H9 (cell line): ENCODE results near the gene VSTM2L. TPM values are rescaled to one million over a fixed set of nuclear protein-coding genes. Genes with fewer than 3 reads are reported as not detected.

Source experiments
- DNase-seq: peaks from one replicate; pipeline ENCODE4 v3.0.0-alpha.2; 2017
- H2AFZ ChIP-seq: one replicate; pipeline ENCODE4 v1.6.1; 2013; ENCODE audit warnings: mild to moderate bottlenecking, low read length, control low read depth, moderate library complexity
- H2AK5ac ChIP-seq: 2 replicates; pipeline ENCODE4 v1.6.1; 2013; ENCODE audit warnings: low read length, control low read depth, mixed read lengths; ENCODE audit not compliant: insufficient read length
- H2BK120ac ChIP-seq: one replicate; pipeline ENCODE4 v1.6.1; 2013; ENCODE audit warnings: low read depth, mild to moderate bottlenecking, low read length, control low read depth, inconsistent platforms; ENCODE audit not compliant: poor library complexity, severe bottlenecking
- H2BK12ac ChIP-seq: 2 replicates; pipeline ENCODE4 v1.6.1; 2013; ENCODE audit warnings: low read length, control low read depth, mixed read lengths, low read depth; ENCODE audit not compliant: insufficient read length
- H2BK15ac ChIP-seq: 2 replicates; pipeline ENCODE4 v1.6.1; 2013; ENCODE audit warnings: low read depth, low read length, control low read depth
- H2BK20ac ChIP-seq: one replicate; pipeline ENCODE4 v1.6.1; 2013; ENCODE audit warnings: low read depth, mild to moderate bottlenecking, low read length, control low read depth, inconsistent platforms; ENCODE audit not compliant: poor library complexity, severe bottlenecking
- H2BK5ac ChIP-seq: 2 replicates; pipeline ENCODE4 v1.6.1; 2013; ENCODE audit warnings: low read length, control low read depth, mixed read lengths; ENCODE audit not compliant: insufficient read length
- H3K14ac ChIP-seq: 2 replicates; pipeline ENCODE4 v1.6.1; 2013; ENCODE audit warnings: low read length, control low read depth; ENCODE audit not compliant: insufficient read depth
- H3K18ac ChIP-seq: 2 replicates; pipeline ENCODE4 v1.6.1; 2013; ENCODE audit warnings: low read depth, mild to moderate bottlenecking, mixed read lengths, low read length, control low read depth; ENCODE audit not compliant: insufficient read length
- H3K23ac ChIP-seq: 2 replicates; pipeline ENCODE4 v1.6.1; 2013; ENCODE audit warnings: low read length, control low read depth, mixed read lengths, low read depth; ENCODE audit not compliant: insufficient read length
- H3K23me2 ChIP-seq: 2 replicates; pipeline ENCODE4 v1.6.1; 2013; ENCODE audit warnings: low read depth, mild to moderate bottlenecking, mixed read lengths, low read length, control low read depth; ENCODE audit not compliant: insufficient read length, poor library complexity, severe bottlenecking
- H3K27ac ChIP-seq: 2 replicates; pipeline ENCODE4 v1.5.1; 2013; ENCODE audit warnings: low read length, control low read depth, mixed read lengths, low read depth; ENCODE audit not compliant: insufficient read length
- H3K27me3 ChIP-seq: 2 replicates; pipeline ENCODE4 v1.6.1; 2013; ENCODE audit warnings: low read length, control low read depth, inconsistent platforms; ENCODE audit not compliant: insufficient read depth
- H3K4ac ChIP-seq: 2 replicates; pipeline ENCODE4 v1.6.1; 2013; ENCODE audit warnings: low read depth, mild to moderate bottlenecking, control low read depth, inconsistent platforms, low read length, moderate library complexity
- H3K4me1 ChIP-seq: 2 replicates; pipeline ENCODE4 v1.6.1; 2013; ENCODE audit warnings: low read length, control low read depth, inconsistent platforms; ENCODE audit not compliant: insufficient read depth
- H3K4me2 ChIP-seq: 2 replicates; pipeline ENCODE4 v1.6.1; 2013; ENCODE audit warnings: low read length, control low read depth, mixed read lengths; ENCODE audit not compliant: insufficient read length, insufficient read depth
- H3K56ac ChIP-seq: 2 replicates; pipeline ENCODE4 v1.6.1; 2013; ENCODE audit warnings: low read depth, mild to moderate bottlenecking, mixed read lengths, low read length, control low read depth; ENCODE audit not compliant: insufficient read length
- H3K79me1 ChIP-seq: 2 replicates; pipeline ENCODE4 v1.6.1; 2013; ENCODE audit warnings: low read depth, mild to moderate bottlenecking, moderate library complexity, low read length, control low read depth, inconsistent platforms; ENCODE audit not compliant: insufficient read depth, poor library complexity, severe bottlenecking
- H3K79me2 ChIP-seq: 2 replicates; pipeline ENCODE4 v1.6.1; 2013; ENCODE audit warnings: low read length, control low read depth, inconsistent platforms; ENCODE audit not compliant: insufficient read depth
- H3K9ac ChIP-seq: 2 replicates; pipeline ENCODE4 v1.6.1; 2013; ENCODE audit warnings: low read length, control low read depth, mixed read lengths; ENCODE audit not compliant: insufficient read length; ENCODE audit errors: extremely low read depth
- H3K9me3 ChIP-seq: one replicate; pipeline ENCODE4 v1.6.1; 2013; ENCODE audit warnings: low read depth, low read length, inconsistent platforms; ENCODE audit not compliant: control insufficient read depth
- H3T11ph ChIP-seq: one replicate; pipeline ENCODE4 v1.6.1; 2013; ENCODE audit warnings: mild to moderate bottlenecking, low read length, control low read depth, inconsistent platforms
- H4K20me1 ChIP-seq: one replicate; pipeline ENCODE4 v1.6.1; 2013; ENCODE audit not compliant: control insufficient read depth, insufficient read length, insufficient read depth
- H4K5ac ChIP-seq: 2 replicates; pipeline ENCODE4 v1.6.1; 2013; ENCODE audit warnings: low read depth, mild to moderate bottlenecking, mixed read lengths, low read length, control low read depth; ENCODE audit not compliant: insufficient read length
- H4K8ac ChIP-seq: replicated peaks from 2 replicates; pipeline ENCODE4 v1.6.1; 2013; ENCODE audit warnings: low read length, control low read depth, mixed read lengths, low read depth; ENCODE audit not compliant: insufficient read length
- H4K91ac ChIP-seq: 2 replicates; pipeline ENCODE4 v1.6.1; 2013; ENCODE audit warnings: low read depth, mild to moderate bottlenecking, moderate library complexity, mixed read lengths, low read length, control low read depth; ENCODE audit not compliant: insufficient read length
- H3K27ac Mint-ChIP-seq, 3 experiments: 2 replicates in 2 of 3; 3 replicates in 1 of 3; pipeline ENCODE4 v1.8.0; 2020 to 2021; ENCODE audit warnings: mixed read lengths in 3 of 3, mild to moderate bottlenecking in 1 of 3, moderate library complexity in 1 of 3
- H3K27me3 Mint-ChIP-seq: 2 replicates; pipeline ENCODE4 v1.8.0; 2021; ENCODE audit warnings: low read depth, mild to moderate bottlenecking, moderate library complexity, mixed read lengths
- H3K36me3 Mint-ChIP-seq, 3 experiments: 2 replicates in 2 of 3; 3 replicates in 1 of 3; pipeline ENCODE4 v1.8.0; 2020 to 2021; ENCODE audit warnings: low read depth in 3 of 3, mixed read lengths in 3 of 3; ENCODE audit not compliant: insufficient read depth in 1 of 3
- H3K4me1 Mint-ChIP-seq, 2 experiments: 2 replicates each; pipeline ENCODE4 v1.8.0; 2020; ENCODE audit warnings: mixed read lengths in 2 of 2
- H3K4me3 Mint-ChIP-seq, 2 experiments: 2 replicates in 1 of 2; 3 replicates in 1 of 2; pipeline ENCODE4 v1.8.0; 2020 to 2021; ENCODE audit warnings: mild to moderate bottlenecking in 2 of 2, mixed read lengths in 2 of 2, moderate library complexity in 1 of 2
- H3K9me3 Mint-ChIP-seq, 2 experiments: 2 replicates in 1 of 2; 3 replicates in 1 of 2; pipeline ENCODE4 v1.8.0; 2020; ENCODE audit warnings: mild to moderate bottlenecking in 2 of 2, mixed read lengths in 2 of 2, moderate library complexity in 1 of 2
- WGBS: extraction: QIAGEN DNeasy Blood & Tissue Kit; methylation state at CpG from one replicate; pipeline ENCODE4 v1.1.7; 2013; ENCODE audit warnings: missing lambda C conversion rate, low lambda C conversion rate, mixed read lengths; ENCODE audit not compliant: insufficient read length; ENCODE audit errors: extremely low coverage; 5-methylcytosine and 5-hydroxymethylcytosine counted together
- total RNA-seq: library from RNA; stranded (reverse); gene quantifications from 2 replicates; pipeline ENCODE4 v1.2.1, GENCODE V29; 2021
- TF ChIP-seq, protein P1 (sequence below): fragments of 200-600 bp; sonication (generic); conservative IDR thresholded peaks from 3 replicates; pipeline ENCODE4 v1.8.0; 2021; ENCODE audit warnings: antibody characterized with exemption, mild to moderate bottlenecking

VSTM2L gene
- total RNA-seq, 1 experiment from 2014 or later, result 2.1 TPM

DNA sequence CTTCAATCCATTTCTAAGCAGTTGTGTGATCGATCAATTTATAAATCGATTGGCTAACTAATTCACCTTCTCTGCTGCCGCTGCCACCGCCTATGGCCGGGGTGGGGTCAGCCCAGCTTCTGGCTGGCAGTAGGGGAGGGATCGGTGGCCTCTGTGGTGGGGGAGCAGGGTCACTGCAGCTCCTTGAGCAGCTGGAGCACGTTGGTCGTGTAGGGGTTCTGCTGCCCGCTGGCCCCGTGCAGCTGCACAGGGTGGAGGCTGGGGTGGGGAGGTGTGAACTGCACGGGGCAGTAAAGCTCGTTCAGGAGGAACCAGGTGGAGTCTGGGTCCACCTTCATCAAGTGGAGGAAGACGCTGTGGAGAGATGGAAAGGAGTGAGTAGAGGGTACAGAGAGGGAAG, 80.4 kb downstream of the VSTM2L start:
- H3K4me3 Mint-ChIP-seq, result no peak overlapping the region
- TF ChIP-seq, protein P1, sequence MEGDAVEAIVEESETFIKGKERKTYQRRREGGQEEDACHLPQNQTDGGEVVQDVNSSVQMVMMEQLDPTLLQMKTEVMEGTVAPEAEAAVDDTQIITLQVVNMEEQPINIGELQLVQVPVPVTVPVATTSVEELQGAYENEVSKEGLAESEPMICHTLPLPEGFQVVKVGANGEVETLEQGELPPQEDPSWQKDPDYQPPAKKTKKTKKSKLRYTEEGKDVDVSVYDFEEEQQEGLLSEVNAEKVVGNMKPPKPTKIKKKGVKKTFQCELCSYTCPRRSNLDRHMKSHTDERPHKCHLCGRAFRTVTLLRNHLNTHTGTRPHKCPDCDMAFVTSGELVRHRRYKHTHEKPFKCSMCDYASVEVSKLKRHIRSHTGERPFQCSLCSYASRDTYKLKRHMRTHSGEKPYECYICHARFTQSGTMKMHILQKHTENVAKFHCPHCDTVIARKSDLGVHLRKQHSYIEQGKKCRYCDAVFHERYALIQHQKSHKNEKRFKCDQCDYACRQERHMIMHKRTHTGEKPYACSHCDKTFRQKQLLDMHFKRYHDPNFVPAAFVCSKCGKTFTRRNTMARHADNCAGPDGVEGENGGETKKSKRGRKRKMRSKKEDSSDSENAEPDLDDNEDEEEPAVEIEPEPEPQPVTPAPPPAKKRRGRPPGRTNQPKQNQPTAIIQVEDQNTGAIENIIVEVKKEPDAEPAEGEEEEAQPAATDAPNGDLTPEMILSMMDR, result no peak
- H2AK5ac ChIP-seq, result no peak overlapping the region
- no peak overlapping the region for H3K9ac ChIP-seq
- H2BK12ac ChIP-seq, result no peak overlapping the region
- H2BK15ac ChIP-seq, result no peak overlapping the region
- no peak overlapping the region for H3K56ac ChIP-seq
- H3K79me1 ChIP-seq, result no peaks in the 10 kb centered on the region
- no peak overlapping the region for H3K4ac ChIP-seq
- peaks cover 12 to 31% (median 22%) of the 10 kb centered on the region in 3 experiments; a peak in 6 of 7 replicates for H3K36me3 Mint-ChIP-seq
- no peaks in the 10 kb centered on the region for H3K27me3 ChIP-seq
- H2AFZ ChIP-seq, result no peak overlapping the region
- no peak overlapping the region for H4K8ac ChIP-seq
- no peaks in the 10 kb centered on the region for H3K9me3 ChIP-seq
- H2BK20ac ChIP-seq, result no peak overlapping the region
- H2BK120ac ChIP-seq, result no peak overlapping the region
- no peak overlapping the region for H4K91ac ChIP-seq
- H3K14ac ChIP-seq, result no peak overlapping the region
- no peak overlapping the region for H3K4me2 ChIP-seq
- H3K23me2 ChIP-seq, result no peaks in the 10 kb centered on the region
- no peak overlapping the region; a peak in 1 of 7 replicates for H3K27ac Mint-ChIP-seq
- no peak overlapping the region for H2BK5ac ChIP-seq
- H3K27ac ChIP-seq, result no peak overlapping the region
- H3K9me3 Mint-ChIP-seq, result no peaks in the 10 kb centered on the region
- no peaks in the 10 kb centered on the region for H4K20me1 ChIP-seq
- peaks cover 0 to 15% of the 10 kb centered on the region in 2 experiments; a peak in 2 of 4 replicates for H3K4me1 Mint-ChIP-seq
- no peak for DNase-seq
- no peaks in the 10 kb centered on the region for H3K27me3 Mint-ChIP-seq
- no peak overlapping the region for H3K18ac ChIP-seq
- H3T11ph ChIP-seq, result no peak overlapping the region
- no peak overlapping the region for H3K23ac ChIP-seq
- no CpG with 5 or more reads among the region's 13 CpGs for WGBS
- H4K5ac ChIP-seq, result no peak overlapping the region
- H3K4me1 ChIP-seq, result no peaks in the 10 kb centered on the region
- H3K79me2 ChIP-seq, result no peaks in the 10 kb centered on the region
